A673 (cell line): ENCODE data around the gene CACNA1G. TPM values are rescaled to one million over a fixed set of nuclear protein-coding genes. Genes with fewer than 3 reads are reported as not detected.

Source experiments
- BruUV-seq: library from RNA; stranded (reverse); fragments of 400-500 nt; replicated peaks from 2 replicates; lab custom pipeline; 2021; lab: Mats Ljungman, UMichigan
- CTCF ChIA-PET: fragments of 300-600 bp; sonication (Branson Sonifier 250); formaldehyde crosslinking; loops from one replicate; lab custom pipeline; 2022; ENCODE audit warnings: antibody characterized with exemption; lab: Charles Lee
- POLR2A ChIA-PET: fragments of 300-600 bp; sonication (Branson Sonifier 250); formaldehyde crosslinking; loops from one replicate; lab custom pipeline; 2022; ENCODE audit warnings: antibody characterized with exemption; ENCODE audit not compliant: low non-redundant PET; lab: Charles Lee
- DNase-seq: peaks from one replicate; pipeline ENCODE4 v3.0.0-alpha.2; 2015; ENCODE audit warnings: low spot score
- H3K27ac ChIP-seq: fragments of 200-600 bp; sonication (generic); 2 replicates; pipeline ENCODE4 v1.5.1; 2016; ENCODE audit warnings: mixed run types, low read depth, mild to moderate bottlenecking, mixed read lengths, antibody characterized with exemption, low read length; ENCODE audit not compliant: poor library complexity, severe bottlenecking
- H3K27me3 ChIP-seq: fragments of 200-600 bp; sonication (generic); replicated peaks from 2 replicates; pipeline ENCODE4 v1.6.1; 2017; ENCODE audit warnings: mixed run types, low read depth, mild to moderate bottlenecking, mixed read lengths, antibody characterized with exemption, low read length; ENCODE audit not compliant: insufficient read depth, poor library complexity
- H3K36me3 ChIP-seq: fragments of 200-600 bp; sonication (generic); 2 replicates; pipeline ENCODE4 v1.6.1; 2016; ENCODE audit warnings: mixed run types, mild to moderate bottlenecking, mixed read lengths, antibody characterized with exemption, low read length; ENCODE audit not compliant: insufficient read depth, poor library complexity, severe bottlenecking
- H3K4me1 ChIP-seq: fragments of 200-600 bp; sonication (generic); 2 replicates; pipeline ENCODE4 v1.6.1; 2017; ENCODE audit warnings: mixed run types, mild to moderate bottlenecking, mixed read lengths, antibody characterized with exemption, low read length; ENCODE audit not compliant: insufficient read depth, poor library complexity, severe bottlenecking
- H3K4me3 ChIP-seq: fragments of 200-600 bp; sonication (generic); 2 replicates; pipeline ENCODE4 v1.5.1; 2016; ENCODE audit warnings: low read depth, mixed run types, mild to moderate bottlenecking, mixed read lengths, low read length; ENCODE audit not compliant: poor library complexity, severe bottlenecking
- H3K9me3 ChIP-seq: fragments of 200-600 bp; sonication (generic); 2 replicates; pipeline ENCODE4 v1.6.1; 2016; ENCODE audit warnings: mixed run types, low read depth, mild to moderate bottlenecking, mixed read lengths, antibody characterized with exemption, low read length; ENCODE audit not compliant: poor library complexity, severe bottlenecking
- EZH2 ChIP-seq: fragments of 200-600 bp; sonication (generic); IDR thresholded peaks from 2 replicates; pipeline ENCODE4 v1.6.1; 2017; ENCODE audit warnings: borderline replicate concordance, low read depth, mild to moderate bottlenecking, mixed read lengths, antibody characterized with exemption, low read length; ENCODE audit not compliant: poor library complexity, severe bottlenecking
- intact Hi-C: fragments of 100-400 bp; cut with micrococcal nuclease; formaldehyde crosslinking; loops from one replicate; pipeline ENCODE4 v1.10.0; 2022; ENCODE audit not compliant: unreplicated experiment
- total RNA-seq: library from RNA; stranded (reverse); gene quantifications from 2 replicates; pipeline ENCODE4 v1.2.3, GENCODE V29; 2021
- TF ChIP-seq, protein P1 (sequence below): fragments of 300-800, 200-600 bp; sonication (generic); conservative IDR thresholded peaks from 2 replicates; pipeline ENCODE4 v1.5.1; 2017; ENCODE audit warnings: low read depth, mild to moderate bottlenecking, antibody characterized with exemption, low read length, moderate library complexity, mixed read lengths

Gene CACNA1G
- total RNA-seq, 1 experiment from 2014 or later: 7.1 TPM

DNA sequence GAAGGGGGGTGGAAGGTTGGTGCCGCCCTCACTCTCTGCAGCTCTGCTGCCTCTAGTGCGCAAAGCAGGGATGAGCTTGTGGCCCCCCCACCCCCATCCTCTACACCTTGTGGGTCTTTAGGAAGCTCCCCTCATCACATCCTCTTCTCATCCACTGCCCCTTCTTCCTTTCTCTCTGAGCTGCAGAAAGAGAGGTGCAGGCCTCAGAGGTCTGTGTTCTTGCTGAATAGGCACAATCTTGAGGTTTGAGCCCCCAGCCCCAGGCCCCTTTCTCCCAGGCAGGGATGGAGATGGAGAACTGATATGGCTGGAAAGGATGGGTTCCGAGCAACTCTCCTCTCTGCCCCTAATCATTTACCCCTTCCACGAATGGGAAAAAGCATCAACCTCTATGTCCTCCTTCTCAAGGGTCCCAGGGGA, 2.6 kb downstream of the CACNA1G start:
- CTCF ChIA-PET: no interaction called here
- no peak overlapping the region for H3K4me3 ChIP-seq
- TF ChIP-seq, protein P1, sequence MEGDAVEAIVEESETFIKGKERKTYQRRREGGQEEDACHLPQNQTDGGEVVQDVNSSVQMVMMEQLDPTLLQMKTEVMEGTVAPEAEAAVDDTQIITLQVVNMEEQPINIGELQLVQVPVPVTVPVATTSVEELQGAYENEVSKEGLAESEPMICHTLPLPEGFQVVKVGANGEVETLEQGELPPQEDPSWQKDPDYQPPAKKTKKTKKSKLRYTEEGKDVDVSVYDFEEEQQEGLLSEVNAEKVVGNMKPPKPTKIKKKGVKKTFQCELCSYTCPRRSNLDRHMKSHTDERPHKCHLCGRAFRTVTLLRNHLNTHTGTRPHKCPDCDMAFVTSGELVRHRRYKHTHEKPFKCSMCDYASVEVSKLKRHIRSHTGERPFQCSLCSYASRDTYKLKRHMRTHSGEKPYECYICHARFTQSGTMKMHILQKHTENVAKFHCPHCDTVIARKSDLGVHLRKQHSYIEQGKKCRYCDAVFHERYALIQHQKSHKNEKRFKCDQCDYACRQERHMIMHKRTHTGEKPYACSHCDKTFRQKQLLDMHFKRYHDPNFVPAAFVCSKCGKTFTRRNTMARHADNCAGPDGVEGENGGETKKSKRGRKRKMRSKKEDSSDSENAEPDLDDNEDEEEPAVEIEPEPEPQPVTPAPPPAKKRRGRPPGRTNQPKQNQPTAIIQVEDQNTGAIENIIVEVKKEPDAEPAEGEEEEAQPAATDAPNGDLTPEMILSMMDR: no peak
- TF ChIP-seq EZH2: no peak
- intact Hi-C loops: loop anchor here (5.0 kb wide), 1 partner anchor 39 kb away; no protein-coding TSS in a partner anchor
- no peaks in the 10 kb centered on the region for H3K36me3 ChIP-seq
- peaks cover 56% of the 10 kb centered on the region for H3K4me1 ChIP-seq
- H3K9me3 ChIP-seq: no peaks in the 10 kb centered on the region
- POLR2A ChIA-PET: interaction anchor here (0.5 kb wide), 1 partner anchor 60 kb away, joined by 13 read pairs; no protein-coding TSS in a partner anchor
- no TSS peak for BruUV-seq
- no peak for DNase-seq
- H3K27ac ChIP-seq: no peak overlapping the region
- H3K27me3 ChIP-seq: peaks cover 11% of the 10 kb centered on the region

DNA sequence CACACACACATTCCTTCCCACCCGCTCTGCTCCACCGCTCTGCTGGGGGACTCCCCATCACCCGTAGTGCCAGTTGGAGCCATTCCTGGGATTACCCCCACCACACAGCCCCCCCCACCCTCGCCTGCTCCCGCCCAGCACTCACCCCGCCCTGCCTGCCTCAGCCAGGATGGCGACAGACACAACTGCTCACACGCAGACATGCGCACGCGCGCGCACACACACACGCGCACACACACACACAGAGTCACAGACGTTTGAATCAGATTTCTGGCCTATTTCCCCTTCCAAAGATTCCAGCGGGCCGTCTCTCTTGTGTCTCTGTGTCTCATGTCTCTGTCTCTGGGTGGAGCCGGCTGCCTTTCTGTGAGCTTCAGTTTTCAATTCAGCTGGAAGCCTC, 4.4 kb downstream of the CACNA1G start:
- H3K4me1 ChIP-seq: peaks cover 42% of the 10 kb centered on the region
- peaks cover 11% of the 10 kb centered on the region for H3K27me3 ChIP-seq
- ChIA-PET CTCF (interaction anchor here (0.6 kb wide), 1 partner anchor 9 kb away, joined by 11 read pairs; no protein-coding TSS in a partner anchor), POLR2A (interaction anchor here (0.7 kb wide), 2 partner anchors 14 to 80 kb away, joined by 3 read pairs; no protein-coding TSS in a partner anchor)
- TF ChIP-seq, protein P1: no peak
- no peak for TF ChIP-seq EZH2
- DNase-seq: peak; percentile 80
- no TSS peak for BruUV-seq
- peak overlapping the region; percentile 14 for H3K4me3 ChIP-seq
- peak overlapping the region; percentile 69 for H3K27ac ChIP-seq
- intact Hi-C loops: loop anchor here (5.0 kb wide), 1 partner anchor 37 kb away; no protein-coding TSS in a partner anchor
- H3K9me3 ChIP-seq: no peaks in the 10 kb centered on the region
- H3K36me3 ChIP-seq: no peaks in the 10 kb centered on the region

DNA sequence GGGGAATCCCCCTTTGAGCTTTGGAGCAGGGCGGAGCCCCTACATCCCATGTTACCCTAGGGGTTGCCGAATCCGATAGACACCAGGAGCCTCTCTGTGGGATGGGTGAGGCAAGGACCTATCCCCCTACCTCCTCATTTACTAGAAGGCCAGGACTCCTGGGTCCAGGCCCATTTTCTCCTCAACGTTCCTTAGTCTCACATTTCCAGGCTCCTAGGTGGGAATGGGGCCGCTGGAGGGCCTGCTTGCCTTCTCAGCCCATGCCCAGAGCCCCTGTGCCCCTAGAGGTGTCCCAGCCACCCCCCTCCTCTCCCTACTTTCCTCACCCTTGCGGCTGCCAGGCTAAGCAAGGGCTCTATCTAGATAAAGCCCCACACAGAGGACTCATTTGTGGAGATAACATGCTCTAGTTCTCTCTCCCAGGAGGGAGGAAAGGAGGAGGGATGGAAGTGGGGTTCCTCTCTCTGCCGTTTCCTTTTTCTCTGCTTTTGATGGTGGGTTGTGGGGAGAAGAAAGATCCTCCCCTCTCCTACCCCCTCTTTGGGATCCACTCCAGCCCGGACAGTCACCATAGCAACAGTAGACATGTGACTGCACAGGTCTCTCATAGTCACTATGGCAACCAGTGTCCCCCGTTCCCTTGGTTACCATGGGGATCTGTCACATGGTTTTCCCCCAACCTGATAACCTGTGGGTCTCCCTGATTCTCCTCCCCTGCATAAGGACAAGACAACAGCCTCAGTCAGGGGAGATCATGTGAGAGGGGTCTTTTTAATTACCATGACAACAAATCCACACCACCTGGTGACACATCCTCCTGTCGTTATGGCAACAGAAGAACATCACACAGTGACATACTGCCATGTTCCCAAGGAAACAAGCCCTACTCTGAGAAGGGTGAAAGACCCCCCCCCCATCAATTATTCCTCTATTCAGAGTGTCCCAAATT, 5.2 kb downstream of the CACNA1G start:
- CTCF ChIA-PET: interaction anchor here (0.6 kb wide), 1 partner anchor 9 kb away, joined by 11 read pairs; no protein-coding TSS in a partner anchor
- no peak for TF ChIP-seq EZH2
- TF ChIP-seq, protein P1: no peak
- Histone ChIP-seq H3K27me3 (peaks cover 11% of the 10 kb centered on the region), H3K4me3 (peak overlapping the region; percentile 11), H3K9me3 (no peaks in the 10 kb centered on the region), H3K4me1 (peaks cover 38% of the 10 kb centered on the region), H3K27ac (peak overlapping the region; percentile 69), H3K36me3 (no peaks in the 10 kb centered on the region)
- intact Hi-C loops: no loop called here
- peak; percentile 50 for DNase-seq
- POLR2A ChIA-PET: interaction anchor here (0.7 kb wide), 1 partner anchor 15 kb away, joined by 3 read pairs; no protein-coding TSS in a partner anchor
- no TSS peak for BruUV-seq
